Naive B cell (primary cell): ENCODE data around the gene NME2. TPM values are rescaled to one million over a fixed set of nuclear protein-coding genes. Genes with fewer than 3 reads are reported as not detected.

Source experiments
- ATAC-seq, 2 donors: fragments of 150-1000 bp; cut with Tn5 transposase; 2 replicates each; pipeline ENCODE4 v1.10.0; 2021; ENCODE audit warnings: low read depth in 2 of 2, mild to moderate bottlenecking in 2 of 2, moderate library complexity in 2 of 2
- DNase-seq: peaks from one replicate; pipeline ENCODE4 v3.0.0; 2022
- H3K27ac Mint-ChIP-seq, 6 donors: one replicate each; pipeline ENCODE4 v1.8.0; 2020 to 2022; ENCODE audit warnings: mild to moderate bottlenecking in 6 of 6, mixed read lengths in 6 of 6, moderate library complexity in 5 of 6, inconsistent platforms in 2 of 6
- H3K27me3 Mint-ChIP-seq, 3 donors: one replicate each; pipeline ENCODE4 v1.8.0; 2021 to 2022; ENCODE audit warnings: mixed read lengths in 3 of 3, mild to moderate bottlenecking in 1 of 3
- H3K36me3 Mint-ChIP-seq, 2 donors: one replicate each; pipeline ENCODE4 v1.8.0; 2020 to 2022; ENCODE audit warnings: mixed read lengths in 2 of 2, inconsistent platforms in 1 of 2, mild to moderate bottlenecking in 1 of 2
- H3K4me1 Mint-ChIP-seq, 3 donors: one replicate each; pipeline ENCODE4 v1.8.0; 2020 to 2022; ENCODE audit warnings: mixed read lengths in 3 of 3, inconsistent platforms in 1 of 3, mild to moderate bottlenecking in 1 of 3, moderate library complexity in 1 of 3
- H3K4me3 Mint-ChIP-seq, 8 donors: one replicate each; pipeline ENCODE4 v1.8.0; 2020 to 2022; ENCODE audit warnings: mild to moderate bottlenecking in 8 of 8, mixed read lengths in 8 of 8, moderate library complexity in 8 of 8, inconsistent platforms in 2 of 8
- H3K9me3 Mint-ChIP-seq, 7 donors: one replicate each; pipeline ENCODE4 v1.8.0; 2020 to 2022; ENCODE audit warnings: mixed read lengths in 7 of 7, mild to moderate bottlenecking in 5 of 7, inconsistent platforms in 2 of 7, moderate library complexity in 1 of 7
- polyA plus RNA-seq, 6 donors: library from polyadenylated mRNA; unstranded; fragments of 300-500 nt; fragmentation: Illumina TruSeq; gene quantifications; one replicate each; pipeline ENCODE4 v1.2.3, GENCODE V29; 2021; ENCODE audit warnings: low read depth in 6 of 6

Gene NME2
- polyA plus RNA-seq, 6 donors from 2014 or later: 252 to 369 (median 320) TPM

DNA sequence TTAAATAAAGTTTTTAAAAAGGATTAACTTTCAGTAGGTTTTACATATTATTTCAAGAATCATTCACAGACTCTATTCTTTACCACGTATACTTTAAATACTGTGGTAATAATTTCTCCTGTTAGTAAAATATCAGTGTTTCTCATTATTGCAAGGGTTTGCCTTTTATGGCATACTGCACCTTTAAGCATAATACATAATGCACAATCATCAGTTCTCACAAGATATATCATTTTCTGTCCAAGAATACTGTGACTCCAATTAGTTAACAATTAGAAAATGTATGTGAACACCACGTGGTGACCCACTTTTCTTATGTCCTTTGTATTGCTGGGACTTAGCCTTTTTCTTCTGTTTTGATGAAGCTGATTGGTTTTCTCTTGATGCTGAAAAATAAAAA is 25.7 kb downstream of the NME2 start:
- peaks cover 5 to 7% of the 10 kb centered on the region in 2 donors for H3K36me3 Mint-ChIP-seq
- ATAC-seq: no peak
- DNase-seq: no peak
- no peaks in the 10 kb centered on the region for H3K27me3 Mint-ChIP-seq
- H3K27ac Mint-ChIP-seq: no peak overlapping the region
- H3K4me3 Mint-ChIP-seq: no peak overlapping the region
- H3K4me1 Mint-ChIP-seq: no peaks in the 10 kb centered on the region
- no peaks in the 10 kb centered on the region for H3K9me3 Mint-ChIP-seq

DNA sequence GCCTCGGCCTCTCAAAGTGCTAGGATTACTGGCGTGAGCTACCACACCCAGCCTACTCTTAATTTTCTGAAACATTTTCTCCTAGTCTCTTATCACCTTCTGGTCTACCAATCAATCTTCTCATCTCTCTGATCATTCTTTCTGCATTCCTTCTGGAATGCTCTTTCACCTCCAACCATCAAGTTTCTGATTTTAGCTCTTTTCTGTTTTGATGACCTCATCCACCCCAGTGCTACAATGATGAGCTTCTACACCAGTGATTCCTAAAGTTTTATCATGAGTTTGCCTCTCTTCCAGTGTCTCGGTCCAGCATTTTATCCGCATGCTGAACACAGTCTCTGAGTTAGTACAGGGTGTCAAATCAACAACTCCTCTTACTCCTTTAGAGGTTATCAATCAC is 31.5 kb downstream of the NME2 start:
- peak overlapping the region in 1 of 6 donors; percentile 9 for H3K27ac Mint-ChIP-seq
- ATAC-seq (no peak), DNase-seq (no peak)
- no peaks in the 10 kb centered on the region for H3K9me3 Mint-ChIP-seq
- peaks cover 5 to 16% of the 10 kb centered on the region in 2 donors for H3K36me3 Mint-ChIP-seq
- H3K27me3 Mint-ChIP-seq: no peaks in the 10 kb centered on the region
- peaks cover 0 to 9% (median 0%) of the 10 kb centered on the region in 3 donors for H3K4me1 Mint-ChIP-seq
- H3K4me3 Mint-ChIP-seq: no peak overlapping the region

DNA sequence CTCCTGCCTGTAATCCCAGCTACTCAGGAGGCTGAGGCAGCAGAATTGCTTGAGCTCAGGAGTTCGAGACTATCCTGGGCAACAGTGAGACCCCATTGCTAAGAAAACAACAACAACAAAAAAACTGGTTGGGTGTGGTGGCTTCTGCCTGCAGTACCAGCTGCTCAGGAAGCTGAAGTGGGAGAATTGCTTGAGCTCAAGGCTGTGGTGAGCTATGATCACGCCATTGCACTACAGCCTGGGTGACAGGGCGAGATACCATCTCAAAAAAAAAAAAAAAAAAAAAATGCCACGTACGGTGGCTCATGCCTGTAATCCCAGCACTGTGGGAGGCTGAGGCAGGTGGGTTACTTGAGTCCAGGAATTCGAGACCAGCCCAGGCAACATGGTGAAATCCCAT is 34.1 kb downstream of the NME2 start:
- Mint-ChIP-seq H3K27me3 (no peaks in the 10 kb centered on the region), H3K4me1 (peaks cover 0 to 9% (median 0%) of the 10 kb centered on the region in 3 donors), H3K27ac (peak overlapping the region in 1 of 6 donors; percentile 20), H3K9me3 (no peaks in the 10 kb centered on the region), H3K4me3 (no peak overlapping the region), H3K36me3 (peaks cover 5 to 17% of the 10 kb centered on the region in 2 donors)
- no peak for ATAC-seq
- no peak for DNase-seq

DNA sequence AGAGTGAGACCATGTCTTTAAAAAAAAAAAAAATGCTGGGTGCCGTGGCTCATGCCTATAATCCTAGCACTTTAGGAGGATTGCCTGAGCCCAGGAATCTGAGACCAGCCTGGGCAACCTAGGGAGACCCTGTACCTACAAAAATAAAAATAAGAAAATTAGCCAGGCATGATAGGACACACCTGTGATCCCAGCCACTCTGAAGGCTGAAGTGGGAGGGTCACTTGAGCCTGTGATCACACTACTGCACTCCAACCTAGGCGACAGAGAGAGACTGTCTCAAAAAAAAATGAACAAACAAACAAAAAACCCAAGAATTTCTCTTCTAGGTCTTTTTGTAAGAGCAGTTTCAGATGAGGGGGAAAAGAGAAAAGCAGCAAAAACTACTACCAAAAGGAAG is 34.6 kb downstream of the NME2 start:
- H3K4me3 Mint-ChIP-seq: no peak overlapping the region
- H3K27me3 Mint-ChIP-seq: no peaks in the 10 kb centered on the region
- peaks cover 5 to 21% of the 10 kb centered on the region in 2 donors for H3K36me3 Mint-ChIP-seq
- no peak for DNase-seq
- peak overlapping the region in 2 of 6 donors; percentile 88 to 95 for H3K27ac Mint-ChIP-seq
- peaks cover 0 to 9% (median 0%) of the 10 kb centered on the region in 3 donors for H3K4me1 Mint-ChIP-seq
- no peak for ATAC-seq
- H3K9me3 Mint-ChIP-seq: no peaks in the 10 kb centered on the region

DNA sequence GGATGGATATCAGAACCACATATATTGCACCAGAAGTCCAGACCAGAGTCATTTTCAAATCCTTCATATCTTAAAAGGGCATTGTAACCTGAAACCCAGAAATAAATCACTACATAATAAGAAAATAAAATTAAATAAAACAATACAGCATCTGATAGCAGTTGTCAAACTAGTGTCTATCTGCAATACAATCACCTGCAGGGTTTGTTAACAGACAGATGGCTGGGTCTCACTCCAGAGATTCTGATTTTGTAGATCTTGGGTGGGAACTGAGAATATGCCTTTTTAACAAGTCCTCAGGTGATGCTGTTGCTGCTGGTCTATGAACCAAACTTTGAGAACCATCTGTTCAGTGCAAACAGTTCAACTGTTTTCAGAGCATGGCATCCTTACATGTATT is 37.6 kb downstream of the NME2 start:
- Mint-ChIP-seq H3K4me3 (no peak overlapping the region), H3K27ac (no peak overlapping the region), H3K36me3 (peaks cover 1 to 12% of the 10 kb centered on the region in 2 donors), H3K27me3 (no peaks in the 10 kb centered on the region), H3K9me3 (no peaks in the 10 kb centered on the region), H3K4me1 (no peaks in the 10 kb centered on the region)
- ATAC-seq (no peak), DNase-seq (no peak)

DNA sequence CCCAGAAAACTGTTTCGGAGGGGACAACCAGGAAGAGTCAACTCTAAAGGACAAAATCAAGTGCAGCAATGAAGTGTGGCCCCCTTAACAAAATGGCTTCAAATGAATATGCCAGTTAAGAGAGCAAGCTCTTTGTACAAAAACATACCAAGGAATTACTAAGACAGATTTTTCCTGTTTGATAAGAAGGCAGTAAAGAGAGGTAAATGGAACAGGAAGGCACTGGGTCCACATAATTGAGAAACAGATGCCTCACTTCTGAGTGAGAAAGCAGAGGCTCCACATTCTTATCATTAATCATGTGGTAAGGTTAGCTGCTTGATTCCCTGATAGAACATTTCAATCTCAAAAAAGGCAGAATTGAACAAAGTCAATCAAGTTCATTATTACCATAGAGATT is 48.7 kb downstream of the NME2 start:
- Mint-ChIP-seq H3K36me3 (peaks cover 9 to 16% of the 10 kb centered on the region in 2 donors), H3K27ac (peak overlapping the region in 1 of 6 donors; percentile 81)

DNA sequence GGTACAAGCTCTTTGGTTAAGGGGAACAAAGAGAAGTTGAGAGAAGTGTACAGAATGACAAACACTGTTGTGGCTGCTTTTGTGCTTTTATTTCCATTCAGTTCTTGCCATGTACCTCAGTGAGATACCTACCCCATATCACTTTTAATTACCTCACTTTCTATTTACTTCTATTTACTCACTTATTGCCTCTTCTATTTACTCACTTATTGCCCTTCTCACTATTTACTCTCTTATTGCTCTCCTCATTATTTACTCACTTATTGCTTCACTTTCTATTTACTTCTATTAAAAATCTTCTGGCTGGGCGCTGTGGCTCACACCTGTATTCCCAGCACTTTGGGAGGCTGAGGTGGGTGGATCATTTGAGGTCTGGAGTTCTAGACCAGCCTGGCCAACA is 51.7 kb downstream of the NME2 start:
- H3K9me3 Mint-ChIP-seq: no peaks in the 10 kb centered on the region
- no peak for ATAC-seq
- no peaks in the 10 kb centered on the region for H3K27me3 Mint-ChIP-seq
- peaks cover 12 to 22% of the 10 kb centered on the region in 2 donors for H3K36me3 Mint-ChIP-seq
- peaks cover 0 to 4% (median 0%) of the 10 kb centered on the region in 3 donors for H3K4me1 Mint-ChIP-seq
- no peak overlapping the region for H3K4me3 Mint-ChIP-seq
- peak overlapping the region in 2 of 6 donors; percentile 44 to 53 for H3K27ac Mint-ChIP-seq
- no peak for DNase-seq

More for the DNA sequence above, 48.7 kb downstream of the NME2 start:
- Mint-ChIP-seq H3K4me3 (no peak overlapping the region), H3K27me3 (no peaks in the 10 kb centered on the region), H3K4me1 (peaks cover 0 to 4% (median 0%) of the 10 kb centered on the region in 3 donors), H3K9me3 (no peaks in the 10 kb centered on the region)
- ATAC-seq (no peak), DNase-seq (no peak)

DNA sequence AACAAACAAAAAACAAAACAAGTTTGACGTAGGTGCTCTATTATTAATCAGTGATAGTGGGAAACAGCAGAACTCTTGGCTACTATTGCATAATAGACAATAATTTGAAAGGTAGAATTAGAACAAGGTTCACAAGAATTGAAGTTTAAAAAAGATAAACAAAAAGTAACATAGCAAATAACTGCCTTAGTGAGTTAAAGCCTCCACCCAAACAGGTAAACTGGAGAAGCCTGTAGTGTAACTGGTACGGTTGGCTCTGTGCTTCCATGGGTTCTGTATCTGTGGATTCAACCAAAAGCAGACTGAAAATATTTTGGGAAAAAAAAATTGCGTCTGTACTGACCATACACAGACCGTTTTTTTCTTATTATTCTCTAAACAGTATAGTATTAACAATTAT is 55.1 kb downstream of the NME2 start:
- DNase-seq (no peak), ATAC-seq (no peak)
- Mint-ChIP-seq H3K27me3 (no peaks in the 10 kb centered on the region), H3K9me3 (no peaks in the 10 kb centered on the region), H3K4me3 (no peak overlapping the region), H3K27ac (no peak overlapping the region), H3K4me1 (peaks cover 20 to 25% (median 20%) of the 10 kb centered on the region in 3 donors), H3K36me3 (peaks cover 12 to 26% of the 10 kb centered on the region in 2 donors)

Other genes with a start within 250 kb of the NME2 start
- 1 to 10 TPM; 1.9 to 7.2 (median 5.2) TPM for gene SPAG9, start 45.5 kb upstream of the NME2 start, polyA plus RNA-seq
- 100 to 1,000 TPM in 1 of 6 donors, 10 to 100 TPM in 5; 51.4 to 131 (median 82.7) TPM for gene NME1, start 12.9 kb upstream of the NME2 start, polyA plus RNA-seq
- gene MBTD1, start 93.6 kb downstream of the NME2 start, polyA plus RNA-seq: 10 to 100 TPM in 4 of 6 donors, 1 to 10 TPM in 2; 4.0 to 16.3 (median 10.9) TPM
- gene UTP18, start 94.1 kb downstream of the NME2 start, polyA plus RNA-seq: 10 to 100 TPM; 38.8 to 70.4 (median 51.5) TPM